Measurements from ENCODE around the gene CDIPT.
A peak's percentile ranks its signal among the peaks of the same experiment; 100 is the strongest.

Gene CDIPT

GRCh38 chr16:29810699-29811169 is 52.3 kb downstream of the CDIPT start:
- no peak for DNase-seq (ENCODE audit: low read depth in 2 of 2)

GRCh38 chr16:29809850-29810698 is 53.0 kb downstream of the CDIPT start:
- DNase-seq (ENCODE audit: low read depth in 2 of 2), result peak in 1 of 2 donors; percentile 45

- no peak for DNase-seq (ENCODE audit: low read depth in 2 of 2)
These were observed 53.8 kb downstream of the CDIPT start for GRCh38 chr16:29809031-29809747.
